Activated CD4-positive, CD25-positive, alpha-beta regulatory T cell treated with anti-CD3 and anti-CD28 coated beads, Interleukin-2, amount 50 U/mL, for 24 hours (primary cell): ENCODE measurements around the gene MCRS1.

Source experiments
- ATAC-seq, 2 donors: fragments of 150-1000 bp; cut with Tn5 transposase; one replicate each; pipeline ENCODE4 v1.10.0; 2021; ENCODE audit warnings: mild to moderate bottlenecking in 1 of 2, moderate library complexity in 1 of 2

The MCRS1 gene

DNA sequence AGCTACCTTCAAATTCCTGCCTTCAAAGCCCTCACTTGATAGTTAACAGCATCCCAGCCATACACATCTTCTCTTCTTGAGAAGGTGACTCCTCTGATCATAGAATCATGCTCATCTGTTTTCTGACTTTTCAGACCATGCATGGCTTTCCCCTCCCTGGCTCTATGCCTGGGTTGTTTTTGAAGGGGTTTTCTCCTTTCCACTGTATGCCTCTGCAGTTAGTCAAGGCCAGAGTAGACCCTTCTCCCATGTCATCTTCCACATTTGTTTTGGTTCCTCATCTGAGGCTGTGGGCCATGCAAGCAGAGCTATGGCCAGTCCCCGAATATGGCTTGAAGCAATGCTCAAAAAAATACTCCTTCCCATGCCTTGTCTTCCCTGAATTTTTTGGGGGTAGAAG, 14.3 kb upstream of the MCRS1 start:
- ATAC-seq, result peak; percentile 27 to 32

DNA sequence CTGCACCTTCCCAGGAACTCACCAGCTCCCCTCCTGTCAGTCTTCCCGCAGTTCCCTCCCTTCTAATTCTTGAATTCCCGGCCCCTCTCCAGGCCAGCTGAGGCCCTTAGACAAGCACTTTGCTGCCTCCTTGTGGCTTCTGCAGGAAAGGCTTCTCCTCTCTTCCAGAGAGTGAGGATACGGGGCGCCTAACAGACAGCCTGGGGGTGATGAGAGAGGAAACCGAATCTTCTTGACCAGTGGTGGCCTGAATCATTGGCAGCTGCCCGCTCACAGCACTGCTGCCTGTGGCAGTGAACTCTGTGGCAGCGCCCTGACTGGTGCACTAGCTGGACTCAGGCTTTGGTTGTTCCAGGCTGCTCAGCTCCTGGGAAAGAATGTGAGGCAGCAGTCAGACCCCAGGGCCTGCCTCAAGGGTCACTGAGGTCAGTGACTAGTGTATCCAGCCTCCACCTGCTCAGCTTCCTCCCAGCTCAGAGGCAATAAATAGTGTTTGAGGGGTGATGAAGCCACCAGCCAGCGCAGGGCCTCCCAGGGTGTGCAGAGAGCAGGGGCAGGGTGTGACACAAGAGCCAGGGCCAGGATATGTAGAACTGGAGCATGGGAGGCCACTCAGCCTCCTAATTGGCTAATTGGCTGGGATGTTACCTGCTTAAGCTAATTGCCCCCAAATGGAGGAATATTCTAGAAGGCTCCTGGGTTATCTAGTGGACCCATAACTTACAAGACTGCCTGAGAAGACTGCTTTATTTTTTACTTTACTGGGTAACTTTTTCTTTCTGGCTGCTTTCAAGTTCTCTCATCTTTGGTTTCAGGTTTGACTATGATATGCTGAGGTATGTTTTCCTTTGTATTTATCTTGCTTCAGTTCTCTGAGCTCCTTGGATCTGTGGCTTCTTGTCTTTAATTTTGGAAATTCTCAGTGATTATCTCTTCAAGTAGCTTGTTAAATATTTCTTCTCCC, 12.9 kb upstream of the MCRS1 start:
- ATAC-seq, result peak in 1 of 2 donors; percentile 44

DNA sequence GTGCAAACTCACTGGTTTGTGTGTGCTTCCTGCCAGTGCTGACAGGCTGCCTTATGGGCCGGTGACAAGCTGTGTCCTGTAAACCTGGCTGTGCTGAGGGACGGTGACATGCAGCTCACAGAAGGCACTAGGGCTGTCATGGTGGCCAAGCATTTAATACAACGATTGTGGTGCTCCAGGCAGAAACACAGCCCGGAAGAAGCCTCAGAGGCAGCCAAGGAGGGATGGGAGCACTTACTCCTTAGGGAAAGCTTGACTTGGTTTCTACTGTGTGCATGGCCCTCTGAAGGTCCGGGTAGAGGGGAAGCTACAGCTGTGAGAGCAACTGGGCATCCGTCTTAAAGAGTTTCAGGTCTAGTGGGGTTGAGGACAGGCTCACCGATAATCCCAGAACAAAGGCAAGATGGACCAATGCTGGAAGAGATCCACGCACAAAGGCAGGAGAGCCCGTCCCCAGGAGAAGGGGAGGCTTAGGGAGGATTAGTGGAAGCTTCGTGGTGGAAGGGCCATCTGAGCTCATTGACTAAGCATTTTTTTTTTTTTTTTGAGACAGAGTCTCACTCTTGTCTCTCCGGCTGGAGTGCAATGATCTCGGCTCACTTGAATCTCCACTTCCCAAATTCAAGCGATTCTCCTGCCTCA, 10.7 kb upstream of the MCRS1 start:
- ATAC-seq, result no peak

DNA sequence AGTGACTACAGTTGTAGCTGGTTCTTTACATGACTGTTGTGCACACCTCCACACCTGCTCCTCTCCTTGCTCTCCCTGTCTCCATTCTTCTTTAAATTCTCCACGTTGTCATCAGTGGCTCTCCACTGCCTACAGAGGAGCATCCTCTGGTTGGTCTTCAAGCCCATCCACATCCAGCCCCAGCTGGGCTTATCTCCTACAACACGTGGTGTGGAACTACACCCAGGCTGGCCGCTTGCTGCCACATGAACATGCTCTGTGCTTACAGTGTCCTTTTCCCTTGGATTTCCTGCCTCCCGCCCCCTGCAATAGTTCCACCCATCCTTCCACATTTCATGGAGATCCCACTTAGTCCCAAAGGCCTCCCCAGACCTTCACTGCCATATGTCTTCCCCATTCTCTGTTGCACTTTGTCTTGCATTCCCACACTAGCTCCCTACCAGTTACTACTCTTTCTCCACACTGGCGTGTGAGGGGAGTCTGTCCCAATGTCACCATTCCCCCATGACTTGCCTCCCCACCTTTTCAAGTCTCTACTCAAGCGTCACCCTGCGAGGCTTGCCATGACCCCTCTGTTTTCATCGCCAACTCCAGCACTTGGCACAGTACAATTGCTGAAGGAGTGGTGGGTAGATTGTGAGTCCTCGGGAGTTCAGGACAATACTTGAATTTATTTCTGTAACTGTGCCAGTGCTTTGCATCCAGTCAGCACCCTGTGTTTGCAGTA, 9.8 kb upstream of the MCRS1 start:
- ATAC-seq, result no peak

DNA sequence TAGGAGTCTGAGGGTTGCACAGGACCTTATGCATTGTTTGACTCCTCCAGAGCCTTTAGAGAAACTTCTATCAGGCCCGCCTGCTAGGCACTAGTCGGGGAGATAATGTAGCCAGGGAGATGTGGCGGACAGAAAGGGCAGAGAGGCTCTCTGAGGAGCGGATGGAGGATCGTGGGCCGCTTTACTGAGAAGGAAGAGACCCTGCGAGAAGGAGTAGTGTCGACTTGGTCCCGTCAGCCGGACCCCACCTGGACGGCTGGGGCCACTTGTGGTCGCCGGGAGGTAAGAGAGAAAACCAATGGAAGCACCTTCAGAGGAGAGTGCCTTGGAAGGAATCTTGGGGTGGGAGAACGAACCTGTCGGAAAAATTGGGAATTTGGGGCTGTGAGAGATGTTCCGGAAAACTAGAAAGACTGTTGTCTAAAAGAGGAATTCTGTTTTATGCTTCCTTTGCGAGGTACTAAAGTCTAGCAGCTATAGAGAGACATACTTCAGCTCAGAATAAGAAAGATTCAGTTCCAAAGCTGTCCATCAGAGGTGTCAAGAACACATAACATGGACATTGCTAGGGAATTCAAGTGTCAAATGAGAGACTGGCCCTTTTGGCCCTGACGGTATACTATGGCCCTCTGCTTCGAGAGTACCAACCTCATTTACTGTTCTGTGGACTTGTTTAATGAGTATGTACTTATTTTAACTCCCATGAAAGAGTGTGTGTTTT, 660 bp upstream of the MCRS1 start:
- peak; percentile 8 to 11 for ATAC-seq

DNA sequence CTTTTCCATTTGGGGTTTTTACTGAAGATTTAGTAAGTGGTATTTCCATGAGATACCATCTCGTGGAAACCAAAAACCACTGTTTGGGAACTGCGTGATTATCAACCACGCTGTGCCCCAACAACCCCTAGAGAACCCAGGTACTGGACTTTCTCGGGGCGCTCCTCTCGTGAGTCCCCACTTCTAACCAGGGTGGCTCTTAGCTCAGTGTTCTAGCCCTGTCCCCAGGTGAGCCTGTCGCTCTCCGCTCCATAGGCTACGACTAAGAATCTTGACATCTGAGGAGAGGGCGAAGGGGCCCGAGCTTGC, 686 bp downstream of the MCRS1 start:
- ATAC-seq, result peak; percentile 5 to 11

DNA sequence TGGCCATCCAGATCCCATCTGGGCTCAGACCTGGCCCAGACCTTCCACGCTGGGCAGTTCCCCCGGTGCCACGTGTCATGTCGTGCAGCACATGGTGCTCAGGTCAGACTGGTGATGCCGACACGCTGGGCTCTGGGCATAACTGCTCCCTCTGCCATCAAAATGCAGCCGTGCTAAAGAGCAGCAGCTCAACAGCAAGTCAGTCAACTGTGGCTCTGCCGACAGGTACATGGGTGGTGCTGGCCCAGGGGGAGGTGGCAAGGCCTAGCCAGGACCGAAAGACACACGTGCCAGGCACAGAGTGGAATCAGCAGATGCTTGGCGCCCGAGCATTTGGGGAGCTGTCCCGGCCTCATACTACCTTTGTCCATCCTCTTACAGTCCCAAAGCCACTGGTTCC, 1.6 kb downstream of the MCRS1 start:
- no peak for ATAC-seq

DNA sequence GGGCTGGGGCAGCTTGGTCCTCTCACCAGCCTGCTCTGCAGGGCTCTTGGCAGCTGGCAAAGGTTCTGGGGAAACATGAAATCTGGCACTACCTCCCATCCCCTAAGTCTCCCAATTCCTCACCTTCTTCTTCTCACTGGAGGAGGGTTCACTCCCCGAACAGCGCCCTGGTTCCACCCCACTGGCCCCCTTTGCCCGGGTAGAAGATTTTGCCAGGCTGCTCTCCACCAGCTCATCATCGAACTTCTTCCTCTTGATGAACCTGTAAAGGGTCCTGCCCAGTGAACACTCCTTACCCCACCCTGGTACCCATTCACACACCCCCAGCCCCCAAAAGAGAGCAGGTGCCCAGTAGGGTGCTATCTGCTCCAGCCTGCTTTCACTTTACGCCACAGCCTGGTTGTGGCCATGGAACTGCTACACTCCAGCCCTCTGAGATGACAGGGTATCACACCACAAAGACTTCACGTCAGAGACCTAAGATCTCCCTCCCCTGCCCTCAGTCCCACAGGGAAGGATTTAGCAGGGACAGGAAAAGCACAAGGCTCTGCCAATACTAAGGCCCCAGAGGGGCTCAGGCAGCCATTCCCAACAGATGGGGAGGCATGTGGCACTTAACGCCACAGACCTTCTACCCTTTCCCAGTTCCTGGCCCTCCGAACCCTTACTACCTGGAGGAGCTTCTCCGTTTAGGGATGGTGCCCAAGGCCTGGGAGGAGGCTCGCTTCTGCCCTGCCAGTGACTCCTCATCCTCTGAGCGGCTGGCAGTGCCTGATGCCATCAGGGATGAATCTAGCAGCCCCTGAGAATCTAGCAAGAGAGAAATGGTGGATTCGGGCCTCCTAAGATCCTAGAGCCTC, 2.3 kb downstream of the MCRS1 start:
- ATAC-seq, result no peak

DNA sequence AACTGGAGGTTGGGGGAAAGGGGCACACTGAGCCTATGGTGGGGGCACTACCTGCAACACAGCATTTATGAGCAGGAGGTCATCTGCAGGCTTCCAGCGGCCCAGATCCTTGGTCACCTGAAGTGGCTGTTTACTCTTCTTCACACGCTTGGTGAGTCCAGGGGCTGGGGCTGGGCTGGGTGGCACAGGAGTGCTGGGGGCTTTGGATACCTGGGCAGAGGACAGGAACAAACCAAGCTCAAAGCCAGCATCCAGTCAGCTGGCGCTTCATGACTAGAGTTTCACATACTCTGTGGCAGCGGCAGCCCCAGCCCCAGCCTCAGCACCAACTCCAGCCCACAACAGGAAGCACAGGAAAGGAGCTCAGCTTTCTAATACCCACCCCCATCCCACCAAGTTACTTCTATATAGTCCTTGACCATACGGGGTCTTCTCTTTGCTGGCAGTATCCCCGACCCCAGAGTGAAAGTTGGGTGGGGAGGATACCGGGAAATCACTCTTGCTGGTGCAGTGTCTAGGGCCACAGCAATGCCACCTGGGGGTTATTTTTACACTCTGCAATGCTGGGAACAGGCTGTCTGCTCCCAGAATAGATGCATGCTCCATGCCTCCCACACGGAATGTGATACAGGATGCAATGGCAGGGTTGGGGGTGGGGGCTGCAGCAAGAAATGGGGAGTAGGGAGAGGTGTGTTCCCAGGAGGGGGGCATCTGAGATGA, 3.1 kb downstream of the MCRS1 start:
- no peak for ATAC-seq

DNA sequence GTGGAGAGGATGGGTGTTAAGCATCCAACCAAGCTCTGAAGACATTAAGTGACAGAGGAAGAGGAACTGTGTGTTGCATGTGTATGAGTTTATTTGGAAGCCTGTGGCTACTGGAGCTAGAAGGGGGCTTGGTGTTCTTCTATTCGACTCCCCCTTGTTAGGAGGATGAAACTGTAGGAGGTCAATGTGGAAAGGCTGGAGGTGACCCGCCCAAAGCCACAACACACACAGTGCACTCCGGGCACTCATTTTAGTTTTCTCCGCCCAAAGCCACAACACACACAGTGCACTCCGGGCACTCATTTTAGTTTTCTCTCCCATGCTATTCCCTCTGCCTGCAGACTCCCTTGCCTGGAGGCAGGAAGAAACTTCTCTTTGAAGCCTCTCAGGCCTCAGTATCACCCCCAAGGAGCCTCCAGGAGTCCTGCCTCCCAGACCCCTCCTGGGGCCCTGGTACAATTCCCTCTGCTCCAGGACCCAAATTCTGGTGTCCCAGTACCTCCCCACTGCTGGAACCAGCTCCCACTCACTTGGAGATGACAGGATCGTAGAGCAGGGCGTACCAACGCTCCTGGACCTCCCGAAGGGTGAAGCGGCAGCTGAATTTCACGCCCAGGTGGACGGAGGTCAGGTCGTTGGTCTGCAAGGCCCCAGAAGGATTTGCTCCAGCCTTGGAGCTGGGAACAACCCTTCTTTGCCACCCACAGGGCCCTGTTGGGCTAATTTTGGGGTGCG, 3.8 kb downstream of the MCRS1 start:
- ATAC-seq, result no peak

DNA sequence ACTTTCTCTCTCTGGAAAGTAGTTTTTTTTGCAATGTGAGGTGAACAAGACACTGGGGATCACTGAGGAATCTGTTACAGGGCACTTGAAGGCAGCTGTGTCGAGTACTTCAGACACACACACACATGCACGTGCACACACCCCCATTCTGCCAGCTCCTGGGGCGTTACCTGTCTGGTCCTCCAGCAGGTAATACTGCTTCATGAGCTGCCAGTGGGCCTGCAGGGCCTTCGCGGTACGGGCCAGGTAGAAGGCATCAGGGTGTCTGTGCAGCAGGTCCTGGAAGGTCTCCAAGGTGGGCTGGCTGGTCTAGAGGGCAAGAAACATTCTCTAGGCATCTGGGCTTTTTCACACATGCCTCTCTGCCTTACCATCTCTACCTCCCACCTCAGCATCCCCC, 5.1 kb downstream of the MCRS1 start:
- no peak for ATAC-seq

DNA sequence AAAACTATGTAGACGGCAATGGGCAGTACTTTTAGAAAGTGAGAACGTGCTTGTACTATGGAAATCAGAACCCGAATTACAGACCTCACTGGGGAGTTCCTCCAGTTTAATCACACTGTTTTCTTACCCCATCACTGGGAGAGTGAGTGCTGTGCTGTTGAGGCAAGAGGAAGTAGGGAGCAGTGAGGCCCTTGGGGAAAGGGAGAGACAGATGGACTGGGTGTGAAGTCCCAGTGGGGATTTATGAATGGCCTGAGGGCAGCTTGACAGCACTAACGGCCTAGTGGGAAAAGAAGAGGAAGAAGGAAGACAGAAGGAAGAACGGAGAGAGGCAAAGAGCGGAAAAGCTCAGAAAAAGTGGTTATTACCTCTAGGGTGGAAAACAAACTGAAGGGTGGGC, 5.7 kb downstream of the MCRS1 start:
- no peak for ATAC-seq

DNA sequence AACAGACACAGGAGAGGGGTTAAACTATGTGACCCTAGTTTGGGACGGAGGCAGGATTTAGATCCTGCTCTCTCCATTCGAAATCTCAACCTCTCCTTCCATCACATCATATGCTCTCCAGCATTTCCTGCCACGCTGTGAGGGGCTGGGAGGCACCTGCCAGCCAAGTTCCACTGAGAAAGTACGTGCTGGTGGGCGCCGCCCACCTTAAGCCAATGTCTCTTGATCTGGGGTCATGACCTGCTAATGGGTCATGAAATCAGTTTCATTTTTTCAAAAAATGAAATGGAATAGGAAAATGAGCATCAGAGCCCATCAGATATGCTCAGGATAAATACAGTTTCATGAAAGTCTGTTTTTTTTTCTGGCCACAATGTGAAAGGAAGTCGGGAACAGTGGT, 7.2 kb downstream of the MCRS1 start:
- no peak for ATAC-seq

DNA sequence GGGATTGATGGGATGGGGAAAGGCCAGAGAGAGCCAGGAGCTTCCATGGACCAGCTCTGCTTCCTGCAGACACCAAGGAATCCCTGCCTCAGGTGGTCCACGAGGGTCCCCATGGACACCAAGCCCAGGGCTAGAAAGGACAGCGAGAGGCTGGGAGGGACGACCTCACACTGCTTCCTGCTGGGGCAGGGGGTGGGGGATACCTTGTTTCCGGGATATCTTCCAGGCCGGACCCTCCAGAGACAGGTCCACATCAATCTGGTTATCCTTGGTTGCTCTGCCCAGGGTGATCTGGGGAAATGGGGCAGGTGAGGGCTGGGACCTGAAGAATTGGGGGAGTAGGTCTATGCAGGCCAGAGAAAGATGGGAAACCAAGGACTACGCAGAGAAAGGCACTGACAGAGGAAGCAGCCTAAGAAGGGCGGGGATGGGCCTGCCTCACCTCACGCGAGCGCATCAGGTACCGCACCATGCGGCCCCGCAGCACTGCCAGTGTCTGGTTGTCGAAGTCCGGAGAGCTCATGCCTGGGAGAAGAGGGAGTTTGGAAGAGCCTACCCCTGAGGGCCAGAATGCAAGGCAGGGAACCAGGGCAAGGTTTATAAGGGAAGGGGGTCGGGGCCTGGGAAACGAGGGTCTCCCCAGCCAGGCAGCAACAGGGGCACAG, 8.8 kb downstream of the MCRS1 start:
- no peak for ATAC-seq

DNA sequence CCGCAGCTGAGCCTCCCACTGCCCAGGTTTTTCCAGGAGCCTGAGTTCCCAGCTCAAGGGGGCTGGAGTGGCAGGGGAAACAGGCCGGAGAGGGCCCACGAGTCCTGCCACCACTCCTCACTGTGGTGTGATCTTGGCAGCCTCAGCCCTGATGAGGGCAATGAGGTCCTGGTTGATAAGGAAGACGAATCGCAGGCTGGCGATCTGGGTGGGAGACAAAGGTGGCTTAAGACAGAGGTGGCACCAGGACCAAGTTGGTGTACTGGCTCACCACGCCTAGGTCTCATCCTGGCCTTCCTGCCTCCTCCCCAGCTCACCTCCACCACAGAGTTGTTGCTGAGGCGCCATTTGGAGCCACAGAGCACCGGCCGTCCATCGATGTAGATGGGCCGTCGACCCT, 9.4 kb downstream of the MCRS1 start:
- ATAC-seq, result no peak

DNA sequence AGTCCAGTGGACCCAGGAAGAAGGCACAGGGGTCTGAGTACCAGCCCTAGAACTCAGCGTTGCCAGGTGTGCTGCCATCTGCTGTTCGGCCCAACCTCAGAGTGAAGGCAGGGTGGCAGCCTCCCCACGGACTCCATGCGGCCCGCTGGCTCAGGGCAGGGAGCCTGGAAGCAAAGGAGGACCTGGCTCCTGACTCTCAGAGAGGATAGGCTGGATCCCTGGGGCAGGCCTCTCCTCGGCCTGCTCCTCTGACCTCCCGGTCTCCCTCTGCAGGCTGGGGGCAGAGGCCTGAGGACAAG, 10.1 kb downstream of the MCRS1 start:
- ATAC-seq, result no peak

DNA sequence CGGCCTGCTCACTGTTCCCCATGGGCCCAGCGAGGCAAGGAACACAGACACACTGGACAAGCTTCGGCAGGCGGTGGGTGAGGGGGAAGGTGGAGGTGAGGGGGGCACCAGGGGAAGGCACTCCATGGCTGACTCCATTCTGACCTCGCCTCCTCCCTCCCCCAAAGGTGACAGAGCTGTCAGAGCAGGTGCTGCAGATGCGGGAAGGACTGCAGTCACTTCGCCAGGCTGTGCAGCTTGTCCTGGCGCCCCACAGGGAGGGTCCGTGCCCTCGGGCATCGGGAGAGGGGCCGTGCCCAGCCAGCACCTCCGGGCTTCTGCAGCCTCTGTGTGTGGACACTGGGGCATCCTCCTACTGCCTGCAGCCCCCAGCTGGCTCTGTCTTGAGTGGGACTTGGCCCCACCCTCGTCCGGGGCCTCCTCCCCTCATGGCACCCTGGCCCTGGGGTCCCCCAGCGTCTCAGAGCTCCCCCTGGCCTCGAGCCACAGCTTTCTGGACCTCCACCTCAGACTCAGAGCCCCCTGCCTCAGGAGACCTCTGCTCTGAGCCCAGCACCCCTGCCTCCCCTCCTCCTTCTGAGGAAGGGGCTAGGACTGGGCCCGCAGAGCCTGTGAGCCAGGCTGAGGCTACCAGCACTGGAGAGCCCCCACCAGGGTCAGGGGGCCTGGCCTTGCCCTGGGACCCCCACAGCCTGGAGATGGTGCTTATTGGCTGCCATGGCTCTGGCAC, 10.6 kb downstream of the MCRS1 start:
- ATAC-seq, result no peak

DNA sequence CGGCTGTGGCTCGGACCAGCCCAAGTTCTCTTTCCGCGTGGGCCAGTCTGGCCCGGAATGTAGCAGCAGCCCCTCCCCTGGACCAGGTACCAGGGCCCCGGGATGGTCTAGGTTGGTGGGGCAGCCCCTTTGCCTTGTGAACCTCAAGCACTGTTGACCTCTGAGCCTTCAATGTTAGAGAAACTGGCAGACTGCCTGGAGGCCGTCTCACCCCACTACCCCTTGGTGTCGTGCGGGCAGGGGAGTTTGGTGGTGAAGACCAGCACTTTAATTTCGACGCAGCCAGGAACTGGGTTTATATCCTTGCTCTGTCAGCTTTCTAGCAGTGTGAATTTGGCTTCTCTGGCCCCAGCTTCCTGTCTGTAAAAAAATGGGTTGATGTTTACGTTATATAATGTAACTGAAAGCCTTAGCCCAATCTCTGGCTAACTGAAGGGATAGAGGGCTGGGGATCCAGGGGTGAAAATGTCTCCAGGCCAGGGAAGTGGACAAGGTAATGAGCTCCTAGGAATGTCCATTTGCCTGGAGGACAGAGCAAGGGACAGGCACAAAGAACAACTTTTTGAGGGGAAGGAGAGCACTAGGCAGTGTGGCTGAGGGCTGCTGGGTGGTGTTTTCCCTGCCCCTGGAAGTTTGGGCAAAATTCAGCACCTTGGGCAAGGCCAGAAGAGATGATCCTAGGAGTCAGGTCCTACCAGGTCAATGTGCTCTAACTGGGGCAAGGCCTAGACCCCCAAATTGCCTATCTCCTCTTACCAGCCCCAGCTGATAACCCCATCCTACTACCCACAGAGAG, 11.4 kb downstream of the MCRS1 start:
- ATAC-seq, result no peak
